Stimulated activated CD4-positive, alpha-beta T cell treated with anti-CD3 and anti-CD28 coated beads, Interleukin-4, amount 100 ng/mL, for 1 hour (primary cell): Measurements from ENCODE around the gene GADD45B.

Experiments used
- DNase-seq: peaks from one replicate; pipeline ENCODE4 v3.0.0-alpha.2; 2020

GADD45B gene, protein sequence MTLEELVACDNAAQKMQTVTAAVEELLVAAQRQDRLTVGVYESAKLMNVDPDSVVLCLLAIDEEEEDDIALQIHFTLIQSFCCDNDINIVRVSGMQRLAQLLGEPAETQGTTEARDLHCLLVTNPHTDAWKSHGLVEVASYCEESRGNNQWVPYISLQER

DNA sequence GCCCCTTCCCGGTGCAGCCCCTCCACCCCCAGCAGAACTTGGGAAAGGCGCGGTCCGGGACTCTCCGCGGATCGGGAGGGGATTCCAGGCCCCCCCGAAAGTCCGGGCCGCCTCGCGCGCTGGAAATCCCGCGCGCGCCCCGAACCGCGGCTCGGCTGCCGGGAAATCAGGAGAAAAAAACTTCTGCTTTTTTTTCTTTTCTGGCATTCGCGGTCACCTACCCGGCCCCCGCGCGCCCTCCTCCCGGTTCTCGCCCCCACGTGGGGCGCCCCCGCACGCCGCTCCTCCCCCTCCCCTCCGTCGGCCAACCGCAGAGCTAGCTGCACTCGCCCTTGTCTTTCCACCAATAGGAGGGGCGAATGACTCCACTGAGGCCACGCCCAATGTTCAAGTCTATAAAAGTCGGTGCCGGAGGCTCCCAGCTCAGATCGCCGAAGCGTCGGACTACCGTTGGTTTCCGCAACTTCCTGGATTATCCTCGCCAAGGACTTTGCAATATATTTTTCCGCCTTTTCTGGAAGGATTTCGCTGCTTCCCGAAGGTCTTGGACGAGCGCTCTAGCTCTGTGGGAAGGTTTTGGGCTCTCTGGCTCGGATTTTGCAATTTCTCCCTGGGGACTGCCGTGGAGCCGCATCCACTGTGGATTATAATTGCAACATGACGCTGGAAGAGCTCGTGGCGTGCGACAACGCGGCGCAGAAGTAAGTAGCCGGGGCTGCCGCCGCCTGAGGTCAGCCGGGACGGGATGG lies at the start of gene GADD45B:
Gene GADD45B, plus strand, starts transcription at position 426 of the 749 bp plus-strand sequence. Its CDS starts 232 bp downstream, at position 658.
- DNase-seq, result peak; percentile 96

DNA sequence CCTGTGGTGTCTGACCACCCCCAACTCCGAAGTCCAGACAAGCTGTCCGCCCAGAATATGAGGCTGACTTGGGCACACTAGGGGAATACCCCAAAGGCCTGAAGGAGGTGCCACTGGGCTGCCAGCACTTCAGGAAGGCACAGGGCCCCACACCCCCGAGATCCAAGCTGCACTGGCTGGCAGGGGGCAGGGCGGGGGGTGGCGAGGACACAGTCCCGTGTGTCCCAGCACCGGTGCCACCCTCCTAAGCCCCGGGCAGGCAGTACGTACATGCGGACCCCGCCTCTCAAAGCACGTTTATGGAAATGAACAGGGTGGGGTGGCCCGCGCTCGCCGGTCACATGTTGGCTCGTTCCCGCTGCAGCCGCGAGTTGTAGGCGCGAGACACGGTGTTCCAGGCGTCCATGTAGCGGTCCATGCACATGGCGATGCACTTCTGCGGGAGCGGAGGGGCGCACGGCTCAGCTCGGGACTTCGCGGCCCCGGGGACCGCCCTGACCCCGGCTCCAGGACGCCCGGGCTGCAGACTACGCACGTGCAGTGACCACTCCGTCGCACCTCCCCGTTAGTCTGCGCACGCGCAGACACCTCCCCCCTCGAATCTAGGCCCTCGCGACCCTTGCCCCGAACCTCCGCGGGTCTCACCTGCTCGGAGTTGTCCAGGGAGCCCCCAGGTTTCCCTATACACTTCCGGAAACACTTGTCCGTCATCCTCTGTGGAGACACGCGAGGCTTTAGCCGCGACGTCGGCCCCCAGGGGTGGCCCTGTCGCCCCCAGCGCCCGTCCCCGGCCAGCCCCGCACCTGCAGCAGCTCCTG lies 49.1 kb upstream of the GADD45B start:
- DNase-seq, result peak; percentile 56

DNA sequence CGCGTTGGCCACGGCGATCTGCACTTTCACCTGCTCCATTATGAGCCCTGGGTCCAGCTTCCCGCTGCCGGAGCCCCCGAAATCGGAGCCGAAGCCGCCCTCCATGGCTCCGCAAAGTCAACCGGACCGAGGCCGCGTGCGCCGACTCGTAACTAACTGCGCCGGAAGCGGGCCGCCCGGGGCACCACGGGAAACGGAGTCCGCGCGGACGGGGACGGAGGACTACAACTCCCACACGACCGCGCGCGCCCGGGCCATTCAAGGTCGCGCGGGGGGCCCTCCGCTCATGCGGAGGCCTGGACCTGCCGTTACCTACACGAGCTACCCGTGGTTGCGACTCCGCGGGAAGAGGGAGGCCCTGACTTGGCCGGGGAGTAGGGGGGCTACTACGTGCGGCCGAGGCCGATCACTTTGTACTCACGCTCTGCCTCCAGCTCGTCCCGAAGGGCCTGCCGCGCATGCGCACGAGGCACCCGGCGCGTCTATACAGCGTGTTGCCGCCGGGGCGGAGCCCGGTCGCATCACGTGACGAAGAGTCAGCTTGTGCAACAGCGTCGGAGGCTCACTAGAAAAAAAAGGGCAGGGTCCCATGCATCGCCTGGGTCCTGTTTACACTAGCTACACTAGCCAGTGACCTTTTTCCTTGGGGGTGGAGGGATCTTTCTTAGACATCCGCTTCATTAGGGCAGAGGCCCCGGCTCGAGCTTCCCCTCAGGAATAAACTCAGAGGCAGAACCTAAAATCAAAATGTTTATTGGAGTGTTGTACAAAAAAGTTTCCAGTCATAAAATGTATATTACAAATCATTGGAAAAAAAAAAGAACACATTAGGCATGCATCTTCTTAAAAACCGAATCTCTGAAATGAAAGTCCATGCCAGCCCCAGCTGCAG lies 48.3 kb upstream of the GADD45B start, which contains the start of gene TIMM13:
Gene TIMM13, minus strand, starts transcription at position 158 of the 892 bp plus-strand sequence. Its CDS starts 53 bp downstream, at position 105.
- DNase-seq, result peak; percentile 96

DNA sequence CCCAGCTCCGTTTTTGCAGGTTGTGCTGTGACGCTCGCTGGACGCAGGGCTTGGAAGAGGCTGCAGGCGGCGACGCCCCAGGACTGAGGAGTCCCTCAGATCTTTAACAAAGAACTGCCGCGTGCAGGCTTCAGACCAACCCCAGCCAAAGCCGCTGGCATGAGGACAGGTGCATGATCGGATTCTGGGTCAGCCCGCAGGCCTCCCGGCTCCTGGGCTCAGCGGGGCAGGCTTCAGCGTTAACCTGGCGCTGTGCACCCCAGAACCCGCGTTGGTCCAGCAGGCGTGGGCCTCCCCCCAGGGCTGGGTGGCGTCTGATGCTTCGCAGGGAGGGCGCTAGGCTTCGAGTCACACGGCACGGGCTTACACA lies 47.6 kb upstream of the GADD45B start:
- no peak for DNase-seq

DNA sequence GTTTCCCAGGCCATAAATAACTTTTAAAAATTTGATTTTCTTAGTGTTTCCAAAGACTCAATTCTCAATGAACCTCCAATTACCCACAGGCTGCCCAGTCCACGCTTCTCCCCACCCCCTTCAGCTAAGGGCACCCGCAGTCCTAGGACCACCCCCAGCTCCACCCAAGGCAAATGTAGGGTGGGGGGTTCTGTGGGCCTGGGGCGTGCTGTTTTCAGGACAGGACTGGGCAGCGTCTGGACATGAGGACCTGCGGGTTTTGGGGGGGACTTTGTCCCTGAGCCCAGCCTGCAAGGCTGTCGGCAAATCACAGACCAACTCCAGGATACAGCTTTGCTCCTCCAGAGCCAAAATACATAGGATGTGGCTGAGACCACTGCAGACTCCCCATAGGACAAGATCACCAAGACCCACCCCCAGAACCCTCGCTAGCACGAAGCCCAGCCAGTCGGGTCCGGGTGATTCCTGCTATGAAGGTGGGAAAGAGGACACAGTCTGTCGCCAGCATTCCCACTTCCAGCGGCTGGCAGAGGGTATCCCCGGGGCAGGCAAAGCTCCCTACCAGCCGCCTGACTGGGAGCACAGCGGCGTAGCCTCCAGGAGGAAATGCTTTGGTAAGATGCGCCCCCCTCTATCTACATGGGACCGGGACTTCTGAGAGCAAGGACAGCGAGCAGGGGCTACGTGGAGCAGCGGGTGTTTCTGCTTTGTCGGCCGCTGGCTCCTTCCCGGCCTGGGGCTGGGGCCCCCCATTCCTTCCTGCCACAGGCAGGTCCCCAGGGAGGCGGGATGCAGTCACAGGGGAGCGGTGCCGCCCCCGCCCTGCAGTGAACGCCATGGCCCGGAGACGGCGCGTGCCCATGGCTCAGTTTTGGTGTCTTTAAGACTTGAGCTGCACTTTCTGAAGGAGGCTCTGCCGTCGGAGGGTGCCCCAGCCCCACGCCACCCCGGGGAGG lies 46.9 kb upstream of the GADD45B start:
- DNase-seq, result no peak

DNA sequence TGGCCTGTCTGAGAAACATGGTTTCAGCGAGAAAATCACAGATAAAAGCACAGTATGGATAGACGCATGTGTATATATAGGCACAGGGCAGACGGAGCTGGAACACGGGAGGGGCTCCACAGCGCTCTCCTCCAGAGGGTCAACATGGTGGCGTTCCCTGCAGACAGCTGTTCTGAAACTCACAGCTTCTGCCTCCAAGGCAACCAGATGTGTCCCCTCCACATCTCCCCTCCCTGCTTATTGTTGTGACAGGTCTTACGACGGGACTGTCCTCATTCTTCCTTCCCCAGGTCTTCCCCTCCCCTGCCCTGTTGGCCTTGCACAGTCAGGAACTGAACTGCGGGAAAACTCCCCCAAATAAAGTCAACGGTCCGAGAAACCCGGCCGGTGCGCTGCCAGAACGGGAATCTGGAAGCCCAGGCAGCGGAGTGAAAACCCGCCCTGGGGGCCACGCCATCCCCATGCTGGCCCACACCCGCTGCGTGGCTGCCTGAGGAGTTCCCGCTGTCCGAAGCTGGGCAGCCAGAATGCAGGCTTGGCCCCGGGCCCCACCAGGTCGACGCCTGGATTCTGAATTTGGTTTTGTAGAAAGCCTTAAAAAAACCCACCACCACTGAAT lies 45.9 kb upstream of the GADD45B start:
- no peak for DNase-seq

DNA sequence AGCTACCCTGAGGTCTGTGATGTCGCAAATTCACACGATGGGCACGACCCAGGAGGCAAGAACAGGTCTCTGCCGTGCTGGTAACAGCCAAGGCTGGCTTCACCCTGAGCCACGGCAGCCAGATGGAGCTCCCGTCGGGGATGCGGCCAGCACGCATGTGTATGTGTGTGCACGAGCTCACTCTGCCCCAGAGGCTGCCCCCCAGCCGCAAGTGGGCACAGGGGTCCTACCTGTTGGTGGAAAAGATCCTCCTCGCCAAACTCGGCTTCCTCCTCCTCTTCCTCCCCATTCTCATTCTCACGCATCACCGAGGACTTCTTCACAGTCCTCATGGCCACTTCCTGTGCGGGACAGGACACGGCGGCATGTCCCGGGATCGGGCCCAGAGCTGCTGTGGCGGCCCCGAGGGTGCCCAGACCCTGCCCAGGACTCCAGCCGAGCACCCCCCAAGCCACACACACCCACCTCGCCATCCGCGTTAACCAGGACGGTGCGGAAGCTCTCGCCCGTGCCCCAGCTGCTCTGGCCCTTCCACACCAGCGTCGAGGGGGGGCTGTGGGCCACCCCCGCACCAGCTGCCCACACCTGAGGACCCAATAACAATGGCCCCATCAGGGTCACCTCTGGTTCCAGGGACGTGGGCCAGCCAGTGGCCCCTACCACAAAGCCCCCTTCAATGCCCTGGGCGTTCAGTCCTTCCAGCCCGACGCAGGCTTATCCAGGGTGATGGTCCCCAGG lies 44.4 kb upstream of the GADD45B start:
- DNase-seq, result no peak

DNA sequence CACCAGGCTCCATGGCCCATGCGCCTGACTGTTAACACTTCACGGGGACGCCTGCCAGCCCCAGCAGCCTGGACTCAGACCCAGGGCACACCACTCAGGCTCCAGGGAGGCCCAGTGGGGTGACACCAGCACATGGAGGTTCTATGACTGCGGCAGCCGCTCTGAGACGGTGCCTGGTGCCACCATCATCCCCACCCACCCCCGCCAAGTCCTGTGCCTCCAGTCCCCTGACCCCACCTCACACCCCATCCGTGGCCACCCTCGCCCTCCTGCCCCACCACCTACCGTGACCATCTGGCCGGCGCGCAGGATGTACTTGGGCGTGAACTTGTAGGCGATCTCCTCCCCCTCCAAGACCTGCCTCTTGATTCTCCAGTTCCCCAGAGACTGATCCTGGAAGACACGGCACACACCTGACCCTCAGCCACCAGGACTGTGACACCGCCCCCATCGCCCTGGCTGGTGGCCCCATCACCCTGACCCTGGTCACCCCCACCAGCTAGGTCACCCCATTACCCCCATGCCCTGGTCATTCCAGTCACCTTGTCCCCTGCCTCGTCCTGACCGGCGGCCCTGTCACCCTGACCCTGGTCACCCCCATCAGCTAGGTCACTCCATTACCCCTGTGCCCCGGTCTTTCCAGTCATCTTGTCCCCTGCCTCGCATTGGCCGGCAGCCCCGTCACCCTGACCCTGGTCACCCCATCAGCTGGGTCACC lies 43.6 kb upstream of the GADD45B start:
- no peak for DNase-seq

DNA sequence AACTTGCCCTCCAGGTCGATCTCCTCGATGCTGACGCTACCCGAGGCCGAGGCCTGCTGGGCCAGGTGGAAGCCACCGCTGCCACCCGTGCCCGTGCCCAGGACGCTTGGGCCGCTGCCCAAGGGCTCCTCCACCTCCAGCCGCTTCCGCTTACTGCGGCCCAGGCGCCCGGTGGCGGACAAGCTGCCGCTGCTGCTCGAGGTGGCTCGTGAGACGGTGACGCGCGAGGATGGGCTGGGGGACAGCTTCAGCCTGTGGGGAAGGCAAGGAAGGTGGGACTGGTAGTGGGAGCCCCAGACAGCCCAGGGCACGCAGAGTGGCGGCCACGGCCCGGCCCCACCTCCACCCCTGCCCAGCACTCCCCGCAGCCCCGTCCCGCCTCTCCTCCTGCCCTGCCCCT lies 42.1 kb upstream of the GADD45B start:
- no peak for DNase-seq

DNA sequence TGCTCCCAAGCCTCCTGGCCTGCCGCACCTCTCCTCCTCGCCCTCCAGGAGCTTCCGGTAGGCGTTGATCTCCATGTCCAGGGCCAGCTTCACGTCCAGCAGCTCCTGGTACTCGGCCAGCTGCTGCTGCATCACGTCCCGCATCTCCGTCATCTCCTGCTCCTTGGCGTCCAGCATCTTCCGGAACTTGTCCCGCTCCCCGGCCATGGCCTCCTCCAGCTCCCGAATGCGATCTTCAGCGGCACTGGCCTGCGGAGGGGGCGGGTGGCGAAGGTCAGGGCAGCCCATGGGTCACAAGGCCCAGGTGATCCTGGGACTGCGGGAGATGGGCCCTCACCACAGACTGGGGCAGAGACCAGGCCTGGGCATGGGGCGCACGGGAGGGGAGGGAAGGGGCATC lies 41.7 kb upstream of the GADD45B start:
- DNase-seq, result no peak

DNA sequence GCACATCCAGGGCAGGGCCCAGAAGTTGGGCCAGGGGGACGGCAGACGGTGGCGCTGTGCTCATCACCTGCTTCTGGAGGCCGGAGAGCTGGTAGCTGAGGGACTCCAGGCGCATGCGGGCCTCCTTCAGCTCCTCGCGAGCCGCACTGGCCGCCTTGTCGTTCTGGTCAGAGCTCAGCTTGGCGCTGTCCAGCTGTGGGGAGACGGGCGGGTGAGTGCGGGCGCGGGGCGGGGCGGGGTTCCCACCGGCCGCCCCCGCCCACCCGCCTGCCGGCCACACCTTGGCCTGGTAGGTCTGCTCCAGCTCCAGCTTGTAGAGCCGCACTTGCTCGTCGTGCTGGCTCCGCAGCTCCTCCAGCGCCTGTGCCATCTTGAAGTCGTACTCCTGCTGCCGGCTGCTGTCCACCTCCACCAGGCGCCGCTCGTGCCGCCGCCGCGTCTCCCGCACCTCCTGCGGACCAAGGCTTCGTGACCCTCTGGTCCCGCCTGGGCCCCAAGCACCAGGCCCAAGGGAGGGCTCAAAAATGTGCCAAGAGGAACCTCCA lies 41.1 kb upstream of the GADD45B start:
- no peak for DNase-seq

DNA sequence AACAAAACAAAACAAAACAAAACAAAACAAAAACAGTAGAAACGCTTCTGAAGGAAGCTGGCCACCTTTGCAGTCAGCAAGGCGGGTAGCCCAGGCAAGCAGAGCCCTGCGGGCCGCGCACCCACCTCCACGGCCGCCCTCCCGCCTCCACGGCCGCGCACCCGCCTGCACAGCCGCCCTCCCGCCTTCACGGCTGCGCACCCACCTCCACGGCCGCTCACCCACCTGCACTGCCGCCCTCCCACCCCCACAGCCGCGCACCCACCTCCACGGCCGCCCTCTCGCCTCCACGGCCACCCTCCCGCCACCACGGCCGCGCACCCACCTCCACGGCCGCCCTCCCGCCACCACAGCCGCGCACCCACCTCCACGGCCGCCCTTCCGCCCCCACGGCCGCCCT lies 39.5 kb upstream of the GADD45B start:
- no peak for DNase-seq

DNA sequence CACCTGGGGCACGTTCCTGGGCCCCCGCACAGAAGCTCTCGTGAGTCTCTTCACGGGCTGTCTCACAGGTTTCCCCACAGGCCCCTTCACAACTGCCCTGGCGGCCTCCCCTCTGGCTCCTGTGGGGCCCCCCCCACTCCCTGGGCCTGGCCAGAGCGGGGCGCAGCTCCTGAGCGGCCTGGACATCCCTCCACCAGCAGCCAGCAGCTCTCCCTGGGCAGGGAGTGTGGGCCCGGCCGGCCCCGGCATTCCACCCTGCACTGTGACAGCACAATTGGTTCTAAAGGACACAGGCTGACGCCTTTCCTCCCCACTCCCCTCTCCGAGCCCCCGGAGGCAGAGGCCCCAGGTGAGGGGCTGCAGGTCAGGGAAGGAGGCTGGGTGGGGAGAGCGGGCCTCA lies 39.0 kb upstream of the GADD45B start:
- DNase-seq, result no peak

DNA sequence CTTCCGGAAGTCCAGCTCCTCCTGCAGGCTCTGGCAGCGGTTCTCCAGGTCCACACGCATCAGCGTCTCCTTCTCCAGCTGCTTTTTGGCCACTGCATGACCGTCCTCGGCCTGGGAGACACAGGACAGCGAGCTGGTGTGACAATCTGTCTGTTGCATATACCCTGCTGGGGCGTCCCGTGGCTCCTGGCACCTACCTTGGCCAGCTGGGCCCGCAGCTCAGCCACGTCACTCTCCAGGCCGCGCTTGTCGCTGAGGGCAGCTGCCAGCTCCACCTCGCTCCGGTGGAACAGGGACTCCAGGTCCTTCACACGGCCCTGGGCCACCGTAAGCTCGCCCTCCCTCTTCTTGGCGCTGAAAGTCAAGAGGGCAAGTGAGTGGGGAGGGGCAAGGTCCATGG lies 37.7 kb upstream of the GADD45B start:
- DNase-seq, result no peak

DNA sequence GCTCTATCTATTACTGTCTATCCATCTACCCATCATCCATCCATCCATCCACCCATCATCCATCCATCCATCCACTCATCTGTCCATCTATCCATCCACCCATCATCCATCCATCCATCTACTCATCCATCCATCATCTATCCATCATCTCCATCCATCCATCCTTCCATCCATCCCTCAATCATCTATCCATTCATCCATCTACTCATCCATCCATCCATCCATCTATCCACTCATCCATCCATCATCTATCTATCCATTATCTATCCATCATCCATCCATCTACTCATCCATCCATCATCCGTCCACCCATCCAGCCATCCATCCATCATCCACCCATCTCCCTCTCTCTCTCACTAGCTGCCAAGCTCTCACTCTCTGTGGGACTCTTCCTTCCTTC lies 35.4 kb upstream of the GADD45B start:
- DNase-seq, result no peak

DNA sequence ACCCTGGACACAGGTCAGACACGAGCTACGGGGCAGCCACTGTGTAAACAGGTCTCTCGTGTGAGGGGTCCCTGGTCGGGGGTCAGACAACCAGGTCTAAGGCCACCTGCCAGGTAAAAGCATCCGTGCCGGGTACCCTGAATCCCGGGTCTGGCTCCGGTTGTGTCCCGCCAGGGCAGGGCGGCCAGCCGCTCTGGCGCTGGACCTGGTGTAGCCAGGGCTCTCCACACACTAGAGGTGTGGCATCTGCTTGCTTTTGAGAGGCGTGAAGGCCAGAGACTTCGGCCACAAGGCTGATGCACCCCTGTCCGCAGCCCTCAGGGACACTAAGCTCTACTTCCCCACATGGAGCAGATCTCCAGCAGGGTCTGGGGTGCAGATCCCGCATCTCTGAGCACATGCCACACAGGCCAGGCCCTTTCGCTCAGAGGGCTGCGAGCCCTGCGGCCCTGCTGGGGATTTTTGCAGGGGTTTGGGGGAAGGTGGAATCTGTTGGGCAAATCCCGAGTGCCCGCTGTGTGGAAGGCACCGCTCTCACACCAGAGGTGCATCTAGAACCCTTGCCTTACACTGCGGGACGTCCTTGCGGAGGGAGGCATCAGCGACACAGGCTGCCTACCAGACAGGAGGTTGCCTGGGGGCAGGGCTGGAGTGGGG lies 34.7 kb upstream of the GADD45B start:
- no peak for DNase-seq

DNA sequence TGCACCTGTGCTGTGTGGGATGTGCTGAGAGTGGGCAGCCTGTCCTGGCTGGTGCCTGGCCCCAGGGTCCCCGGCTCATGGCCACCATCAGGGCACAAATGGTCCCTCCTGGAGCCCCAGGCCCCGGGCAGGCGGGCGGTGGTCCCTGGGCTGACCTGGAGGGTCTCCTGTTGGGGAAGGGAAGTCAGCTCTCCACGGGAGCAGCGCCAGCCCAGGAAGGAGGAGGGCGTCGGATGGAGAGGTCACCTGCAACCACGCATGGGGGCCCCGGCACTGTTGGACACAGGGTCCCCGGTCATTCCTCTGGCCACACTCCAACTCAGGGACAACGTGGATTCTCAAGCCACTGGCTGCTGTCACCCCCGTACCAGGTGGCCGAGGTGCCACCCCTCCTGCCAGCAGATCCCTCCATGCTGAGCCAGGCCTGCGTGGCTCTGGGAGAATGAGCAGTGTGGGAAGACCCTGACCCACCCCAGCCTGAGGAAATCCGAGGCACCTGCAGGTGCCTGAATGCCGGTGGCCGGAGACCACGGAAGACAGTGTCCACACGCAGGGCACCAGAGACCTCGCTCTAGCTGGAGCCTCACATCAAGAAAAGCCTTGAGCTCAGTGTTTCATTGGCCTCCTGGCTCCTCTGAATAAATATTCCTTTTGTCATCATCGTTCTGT lies 32.7 kb upstream of the GADD45B start:
- no peak for DNase-seq

DNA sequence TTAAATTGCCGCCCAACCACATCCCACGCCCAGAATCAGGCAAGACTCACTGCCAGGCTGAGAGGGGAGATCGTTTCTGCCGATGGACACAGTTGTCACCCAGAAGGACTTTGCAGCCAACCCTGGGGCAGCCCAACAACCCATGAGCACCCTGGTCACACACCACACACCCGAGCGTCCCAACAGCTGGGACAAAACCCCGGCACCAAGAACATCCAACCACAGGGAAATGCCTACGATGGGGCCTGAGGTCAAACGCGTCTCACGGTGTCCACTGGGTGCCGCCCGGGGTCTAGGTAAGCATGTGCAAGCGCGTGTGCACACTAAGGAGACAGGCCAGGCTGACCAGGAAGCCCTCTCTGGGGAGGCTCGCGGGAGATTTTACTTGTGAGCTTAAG lies 32.1 kb upstream of the GADD45B start:
- no peak for DNase-seq
